K562 (cell line): ENCODE measurements around the gene KIAA0513. TPM values are rescaled to one million over a fixed set of nuclear protein-coding genes. Genes with fewer than 3 reads are reported as not detected.
A peak's percentile ranks its signal among the peaks of the same experiment; 100 is the strongest.

Experiments used
- CBX3 ChIP-seq, 2 experiments: IDR thresholded peaks; 1 replicate in 1 of 2; 2 replicates in 1 of 2; pipeline ENCODE4 v1.6.1; 2012; ENCODE audit warnings: inconsistent platforms in 2 of 2, low read length in 2 of 2, borderline replicate concordance in 1 of 2, control low read depth in 1 of 2
- CREB1 ChIP-seq, 2 experiments: sonication (generic) in 1 of 2; formaldehyde crosslinking in 1 of 2; IDR thresholded peaks; 2 replicates each; pipeline versions ENCODE4 v1.6.1 to v1.8.0; 2012 to 2022; ENCODE audit warnings: inconsistent platforms in 1 of 2, mild to moderate bottlenecking in 1 of 2, missing genetic modification reagents in 1 of 2, moderate library complexity in 1 of 2
- HDAC1 ChIP-seq, 2 experiments: fragments of 450-650 bp; IDR thresholded peaks; 2 replicates each; pipeline ENCODE4 v1.6.1; 2016 to 2017; ENCODE audit warnings: inconsistent platforms in 1 of 2, mild to moderate bottlenecking in 1 of 2, moderate library complexity in 1 of 2
- HNRNPL ChIP-seq: fragments of 200-400 bp; formaldehyde crosslinking; IDR thresholded peaks from 2 replicates; pipeline ENCODE4 v1.6.1; 2017; ENCODE audit warnings: low read depth, mild to moderate bottlenecking, low read length
- KAT2B ChIP-seq: IDR thresholded peaks from one replicate; pipeline ENCODE4 v1.6.1; 2012; ENCODE audit warnings: low read depth, mild to moderate bottlenecking, control low read depth, inconsistent platforms, low read length, moderate library complexity
- RCOR1 ChIP-seq, 2 experiments: IDR thresholded peaks; 2 replicates each; pipeline ENCODE4 v1.6.1; 2012; ENCODE audit warnings: low read depth in 2 of 2, low read length in 2 of 2, borderline replicate concordance in 1 of 2, improper control_type of control experiment in 1 of 2
- RNF2 ChIP-seq: sonication (generic); IDR thresholded peaks from 2 replicates; pipeline ENCODE4 v1.6.1; 2016
- SMAD3 ChIP-seq: fragments of 450-650 bp; formaldehyde crosslinking; conservative IDR thresholded peaks from 2 replicates; pipeline ENCODE4 v1.4.0; 2020; ENCODE audit warnings: mild to moderate bottlenecking
- THAP7 ChIP-seq: fragments of 250-450 bp; sonication (Bioruptor Pico); IDR thresholded peaks from 2 replicates; pipeline ENCODE4 v1.5.0; 2021
- TOE1 ChIP-seq, 2 experiments: fragments of 450-650 bp in 1 of 2; sonication (generic) in 1 of 2; formaldehyde crosslinking in 1 of 2; IDR thresholded peaks; 2 replicates each; pipeline versions ENCODE4 v1.7.1 to v1.8.0; 2016 to 2022; ENCODE audit warnings: borderline replicate concordance in 2 of 2, mild to moderate bottlenecking in 2 of 2, antibody characterized with exemption in 1 of 2, inconsistent platforms in 1 of 2, low read depth in 1 of 2, missing genetic modification reagents in 1 of 2, moderate library complexity in 1 of 2
- ZNF444 ChIP-seq: fragments of 250-450 bp; sonication (Bioruptor Pico); IDR thresholded peaks from 2 replicates; pipeline ENCODE4 v1.4.0; 2020; ENCODE audit warnings: mild to moderate bottlenecking, moderate library complexity
- polyA plus RNA-seq, 8 experiments: library from polyadenylated mRNA; depleted of rRNA in 4 of 8; stranded (reverse) in 5 of 8; unstranded in 3 of 8; fragments of >200 nt; fragmentation: Nextera tagmentation in 2 of 8; fragmentation: Illumina TruSeq in 1 of 8; extraction: Ambion mirVana in 2 of 8; extraction: Trizol in 1 of 8; gene quantifications; 2 replicates each; pipeline versions ENCODE4 v1.2.1 to v1.2.3, GENCODE V29; 2011 to 2014; ENCODE audit warnings: inconsistent platforms in 1 of 8, missing spikeins in 1 of 8
- total RNA-seq, 7 experiments: library from RNA; depleted of rRNA in 6 of 7; stranded (reverse); fragments of >200 nt in 6 of 7; fragmentation: Illumina TruSeq in 2 of 7; extraction: Trizol in 2 of 7; gene quantifications; 2 replicates each; pipeline versions ENCODE4 v1.2.1 to v1.2.3, GENCODE V29; 2011 to 2021; ENCODE audit warnings: low replicate concordance in 1 of 7
- TF ChIP-seq, protein P1 (sequence below): fragments of 250-450 bp; sonication (Bioruptor Pico); IDR thresholded peaks from 2 replicates; pipeline ENCODE4 v1.5.0; 2022; ENCODE audit warnings: mild to moderate bottlenecking
- TF ChIP-seq, protein P2 (sequence below): sonication (generic); IDR thresholded peaks from 2 replicates; pipeline ENCODE4 v1.6.1; 2016
- TF ChIP-seq, protein P3 (sequence below): fragments of 450-650 bp; IDR thresholded peaks from 2 replicates; pipeline ENCODE4 v1.7.0; 2016; ENCODE audit warnings: borderline replicate concordance

The KIAA0513 gene
- total and polyA plus RNA-seq, 9 of the 15 experiments (the other 6 are each of a cell fraction or from before 2014, with no cell fraction given) = 0.18 to 13.7 (median 10.2) TPM

GRCh38 chr16:85046931-85047866 lies 19.6 kb downstream of the KIAA0513 start (continued):
- TF ChIP-seq RCOR1 (IDR thresholded peaks at IDR 0.05; ENCODE audit: borderline replicate concordance in 1 of 2, low read depth in 2 of 2, low read length in 2 of 2) = peak; percentile 83 to 97
- TF ChIP-seq SMAD3 (CRISPR knock-in tag) = peak; percentile 79
- TF ChIP-seq ZNF444 (CRISPR knock-in tag) = 0 out of 2 replicates have a peak, but pooled peaks have one; percentile 37
- peak in 1 of 2 experiments; percentile 52; a peak in 1 of 3 replicates for TF ChIP-seq CBX3 (IDR thresholded peaks at IDR 0.05; ENCODE audit: borderline replicate concordance in 1 of 2, low read length in 2 of 2)
- TF ChIP-seq, protein P1, sequence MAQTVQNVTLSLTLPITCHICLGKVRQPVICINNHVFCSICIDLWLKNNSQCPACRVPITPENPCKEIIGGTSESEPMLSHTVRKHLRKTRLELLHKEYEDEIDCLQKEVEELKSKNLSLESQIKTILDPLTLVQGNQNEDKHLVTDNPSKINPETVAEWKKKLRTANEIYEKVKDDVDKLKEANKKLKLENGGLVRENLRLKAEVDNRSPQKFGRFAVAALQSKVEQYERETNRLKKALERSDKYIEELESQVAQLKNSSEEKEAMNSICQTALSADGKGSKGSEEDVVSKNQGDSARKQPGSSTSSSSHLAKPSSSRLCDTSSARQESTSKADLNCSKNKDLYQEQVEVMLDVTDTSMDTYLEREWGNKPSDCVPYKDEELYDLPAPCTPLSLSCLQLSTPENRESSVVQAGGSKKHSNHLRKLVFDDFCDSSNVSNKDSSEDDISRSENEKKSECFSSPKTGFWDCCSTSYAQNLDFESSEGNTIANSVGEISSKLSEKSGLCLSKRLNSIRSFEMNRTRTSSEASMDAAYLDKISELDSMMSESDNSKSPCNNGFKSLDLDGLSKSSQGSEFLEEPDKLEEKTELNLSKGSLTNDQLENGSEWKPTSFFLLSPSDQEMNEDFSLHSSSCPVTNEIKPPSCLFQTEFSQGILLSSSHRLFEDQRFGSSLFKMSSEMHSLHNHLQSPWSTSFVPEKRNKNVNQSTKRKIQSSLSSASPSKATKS (CRISPR knock-in tag) = no peak
- TF ChIP-seq CREB1 (IDR thresholded peaks at IDR 0.05) = peak; percentile 59; the same call in 1 of the 2 replicates
- 0 out of 2 replicates have a peak, but pooled peaks have one; percentile 55 for TF ChIP-seq CREB1 (CRISPR knock-in tag; IDR thresholded peaks at IDR 0.05)
- TF ChIP-seq TOE1 (IDR thresholded peaks at IDR 0.05; ENCODE audit: borderline replicate concordance) = peak; percentile 76
- no peak for TF ChIP-seq TOE1 (CRISPR knock-in tag; IDR thresholded peaks at IDR 0.05; ENCODE audit: borderline replicate concordance, low read depth)
- TF ChIP-seq, protein P2, sequence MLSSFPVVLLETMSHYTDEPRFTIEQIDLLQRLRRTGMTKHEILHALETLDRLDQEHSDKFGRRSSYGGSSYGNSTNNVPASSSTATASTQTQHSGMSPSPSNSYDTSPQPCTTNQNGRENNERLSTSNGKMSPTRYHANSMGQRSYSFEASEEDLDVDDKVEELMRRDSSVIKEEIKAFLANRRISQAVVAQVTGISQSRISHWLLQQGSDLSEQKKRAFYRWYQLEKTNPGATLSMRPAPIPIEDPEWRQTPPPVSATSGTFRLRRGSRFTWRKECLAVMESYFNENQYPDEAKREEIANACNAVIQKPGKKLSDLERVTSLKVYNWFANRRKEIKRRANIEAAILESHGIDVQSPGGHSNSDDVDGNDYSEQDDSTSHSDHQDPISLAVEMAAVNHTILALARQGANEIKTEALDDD = no peak; the same call in 1 of the 2 replicates
- TF ChIP-seq RNF2 = peak; percentile 97
- TF ChIP-seq THAP7 (CRISPR knock-in tag) = no peak
- TF ChIP-seq KAT2B = no peak
- TF ChIP-seq HNRNPL = 0 out of 2 replicates have a peak, but pooled peaks have one; percentile 19
- TF ChIP-seq, protein P3, sequence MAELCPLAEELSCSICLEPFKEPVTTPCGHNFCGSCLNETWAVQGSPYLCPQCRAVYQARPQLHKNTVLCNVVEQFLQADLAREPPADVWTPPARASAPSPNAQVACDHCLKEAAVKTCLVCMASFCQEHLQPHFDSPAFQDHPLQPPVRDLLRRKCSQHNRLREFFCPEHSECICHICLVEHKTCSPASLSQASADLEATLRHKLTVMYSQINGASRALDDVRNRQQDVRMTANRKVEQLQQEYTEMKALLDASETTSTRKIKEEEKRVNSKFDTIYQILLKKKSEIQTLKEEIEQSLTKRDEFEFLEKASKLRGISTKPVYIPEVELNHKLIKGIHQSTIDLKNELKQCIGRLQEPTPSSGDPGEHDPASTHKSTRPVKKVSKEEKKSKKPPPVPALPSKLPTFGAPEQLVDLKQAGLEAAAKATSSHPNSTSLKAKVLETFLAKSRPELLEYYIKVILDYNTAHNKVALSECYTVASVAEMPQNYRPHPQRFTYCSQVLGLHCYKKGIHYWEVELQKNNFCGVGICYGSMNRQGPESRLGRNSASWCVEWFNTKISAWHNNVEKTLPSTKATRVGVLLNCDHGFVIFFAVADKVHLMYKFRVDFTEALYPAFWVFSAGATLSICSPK = 0 out of 2 replicates have a peak, but pooled peaks have one; percentile 58
- peak in 1 of 2 experiments; percentile 92; a peak in 2 of 4 replicates for TF ChIP-seq HDAC1 (IDR thresholded peaks at IDR 0.05)
